NCI-H1105 (cell line): Measurements from ENCODE around the gene PTPA.

Experiments
- DNase-seq: peaks from one replicate; lab custom pipeline; 2025; lab: John Stamatoyannopoulos, UW

The PTPA gene

GRCh38 chr9:129137292-129138143, 26.3 kb downstream of the PTPA start:
- DNase-seq: no peak

- no peak for DNase-seq
Observed at GRCh38 chr9:129138144-129138462, 26.9 kb downstream of the PTPA start.

- DNase-seq: no peak
Observed at GRCh38 chr9:129138476-129139232, 27.4 kb downstream of the PTPA start.

- peak; percentile 46 for DNase-seq
Observed at GRCh38 chr9:129139233-129139992, 28.2 kb downstream of the PTPA start.

GRCh38 chr9:129139993-129140396, 28.8 kb downstream of the PTPA start:
- DNase-seq: peak; percentile 93

- peak; percentile 7 for DNase-seq
Observed at GRCh38 chr9:129140397-129141065, 29.3 kb downstream of the PTPA start.

- DNase-seq: no peak
Observed at GRCh38 chr9:129141066-129142041, 30.1 kb downstream of the PTPA start.

GRCh38 chr9:129142138-129142935, 31.1 kb downstream of the PTPA start:
- no peak for DNase-seq

- DNase-seq: peak; percentile 54
Observed at GRCh38 chr9:129143031-129143927, 32.1 kb downstream of the PTPA start.

GRCh38 chr9:129145316-129145715, 34.1 kb downstream of the PTPA start:
- no peak for DNase-seq

GRCh38 chr9:129145841-129146292, 34.7 kb downstream of the PTPA start:
- no peak for DNase-seq

GRCh38 chr9:129146441-129146941, 35.3 kb downstream of the PTPA start:
- no peak for DNase-seq

GRCh38 chr9:129148463-129149204, 37.4 kb downstream of the PTPA start:
- no peak for DNase-seq

GRCh38 chr9:129149442-129149841, 38.2 kb downstream of the PTPA start:
- no peak for DNase-seq

GRCh38 chr9:129150122-129150521, 38.9 kb downstream of the PTPA start:
- DNase-seq: no peak

GRCh38 chr9:129150672-129151211, 39.5 kb downstream of the PTPA start:
- no peak for DNase-seq

- no peak for DNase-seq
Observed at GRCh38 chr9:129151469-129151868, 40.3 kb downstream of the PTPA start.
